SU-DHL-6 (cell line): Measurements from ENCODE around the gene CCDC13.
"Not testable (repeated sequence)": the region's sequence is repeated elsewhere in the genome, so short reads cannot be mapped to it uniquely, and the experiment has no call there.

ENCODE experiments used
- H2AFZ ChIP-seq: fragments of 200-600 bp; sonication (generic); 2 replicates; pipeline ENCODE4 v1.6.1; 2014; ENCODE audit warnings: low read depth, mild to moderate bottlenecking, moderate library complexity, mixed read lengths, antibody characterized with exemption, low read length; ENCODE audit not compliant: severe bottlenecking
- H3F3A ChIP-seq: fragments of 200-600 bp; shearing (Covaris generic); 2 replicates; pipeline ENCODE4 v1.6.0; 2016; ENCODE audit warnings: antibody characterized with exemption, mild to moderate bottlenecking; ENCODE audit not compliant: insufficient read depth
- H3K27ac ChIP-seq: fragments of 200-600 bp; sonication (generic); 2 replicates; pipeline ENCODE4 v1.5.1; 2016; ENCODE audit warnings: low read depth, mild to moderate bottlenecking, low read length, moderate library complexity, mixed read lengths
- H3K27me3 ChIP-seq: fragments of 200-600 bp; sonication (generic), shearing (Covaris generic); 2 replicates; pipeline ENCODE4 v1.6.0; 2014; ENCODE audit warnings: mild to moderate bottlenecking, low read length
- H3K36me3 ChIP-seq: fragments of 200-600 bp; sonication (generic); 2 replicates; pipeline ENCODE4 v1.6.1; 2014; ENCODE audit warnings: mild to moderate bottlenecking, low read length, mixed read lengths
- H3K4me2 ChIP-seq: fragments of 300-600, 200-600 bp; shearing (Covaris generic), sonication (generic); 2 replicates; pipeline ENCODE4 v1.6.0; 2014; ENCODE audit warnings: low read length, low read depth, mild to moderate bottlenecking; ENCODE audit not compliant: poor library complexity, severe bottlenecking
- H3K4me3 ChIP-seq: fragments of 200-600 bp; sonication (generic); 2 replicates; pipeline ENCODE4 v1.5.1; 2014; ENCODE audit warnings: antibody characterized with exemption, low read length, mild to moderate bottlenecking, mixed read lengths; ENCODE audit not compliant: insufficient read depth, poor library complexity, severe bottlenecking
- H3K79me2 ChIP-seq: fragments of 200-600 bp; sonication (generic); 2 replicates; pipeline ENCODE4 v1.6.1; 2014; ENCODE audit warnings: mild to moderate bottlenecking, low read length, moderate library complexity; ENCODE audit not compliant: insufficient read depth
- H3K9ac ChIP-seq: fragments of 200-600 bp; sonication (generic); 2 replicates; pipeline ENCODE4 v1.7.0; 2014; ENCODE audit warnings: mild to moderate bottlenecking, low read length
- H3K9me2 ChIP-seq: fragments of 200-600 bp; sonication (generic); replicated peaks from 2 replicates; pipeline ENCODE4 v1.6.1; 2014; ENCODE audit warnings: low read length; ENCODE audit not compliant: insufficient read depth
- H3K9me3 ChIP-seq: fragments of 200-600 bp; sonication (generic); 2 replicates; pipeline ENCODE4 v1.6.1; 2014; ENCODE audit warnings: low read length, mixed read lengths; ENCODE audit not compliant: insufficient read depth
- H4K20me1 ChIP-seq: fragments of 200-600 bp; sonication (generic); 2 replicates; pipeline ENCODE4 v1.6.1; 2014; ENCODE audit warnings: low read depth, mild to moderate bottlenecking, antibody characterized with exemption, low read length, moderate library complexity, mixed read lengths
- EZH2phosphoT487 ChIP-seq: fragments of 200-600 bp; sonication (generic), shearing (Covaris generic); conservative IDR thresholded peaks from 2 replicates; pipeline ENCODE4 v1.6.1; 2018; ENCODE audit warnings: mild to moderate bottlenecking, antibody characterized with exemption, low read length, moderate library complexity, mixed read lengths
- TF ChIP-seq, protein P1 (sequence below): fragments of 200-600 bp; sonication (generic); IDR thresholded peaks from one replicate; pipeline ENCODE4 v1.5.1; 2017; ENCODE audit warnings: antibody characterized with exemption, mild to moderate bottlenecking, low read length, moderate library complexity; ENCODE audit not compliant: insufficient read depth, poor library complexity, severe bottlenecking

CCDC13 gene

DNA sequence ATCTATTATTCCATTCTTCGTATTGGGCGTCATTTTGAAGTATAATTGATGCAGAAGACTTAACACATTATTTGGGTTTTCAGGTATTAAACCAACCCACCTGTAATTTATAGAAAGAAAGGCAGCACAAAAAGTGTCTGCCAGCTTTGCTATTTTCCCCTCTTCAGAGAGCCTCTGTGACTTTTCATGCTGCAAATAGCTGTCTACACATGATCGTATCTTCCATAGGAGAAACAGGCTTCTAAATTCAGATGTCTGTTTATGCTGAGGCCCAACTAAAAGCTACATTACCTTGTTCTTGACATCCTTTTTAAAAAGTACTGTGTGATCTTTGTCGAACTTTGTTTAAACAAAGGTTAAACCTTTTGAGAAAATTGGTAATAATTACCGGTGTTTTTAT is 41.2 kb upstream of the CCDC13 start:
- H3K79me2 ChIP-seq = no peaks in the 10 kb centered on the region
- H3K27ac ChIP-seq = no peak overlapping the region
- H2AFZ ChIP-seq = no peak overlapping the region
- no peaks in the 10 kb centered on the region for H3K27me3 ChIP-seq
- H3K9me2 ChIP-seq = no peaks in the 10 kb centered on the region
- H3K9ac ChIP-seq = no peak overlapping the region
- TF ChIP-seq EZH2phosphoT487 = no peak
- TF ChIP-seq, protein P1, sequence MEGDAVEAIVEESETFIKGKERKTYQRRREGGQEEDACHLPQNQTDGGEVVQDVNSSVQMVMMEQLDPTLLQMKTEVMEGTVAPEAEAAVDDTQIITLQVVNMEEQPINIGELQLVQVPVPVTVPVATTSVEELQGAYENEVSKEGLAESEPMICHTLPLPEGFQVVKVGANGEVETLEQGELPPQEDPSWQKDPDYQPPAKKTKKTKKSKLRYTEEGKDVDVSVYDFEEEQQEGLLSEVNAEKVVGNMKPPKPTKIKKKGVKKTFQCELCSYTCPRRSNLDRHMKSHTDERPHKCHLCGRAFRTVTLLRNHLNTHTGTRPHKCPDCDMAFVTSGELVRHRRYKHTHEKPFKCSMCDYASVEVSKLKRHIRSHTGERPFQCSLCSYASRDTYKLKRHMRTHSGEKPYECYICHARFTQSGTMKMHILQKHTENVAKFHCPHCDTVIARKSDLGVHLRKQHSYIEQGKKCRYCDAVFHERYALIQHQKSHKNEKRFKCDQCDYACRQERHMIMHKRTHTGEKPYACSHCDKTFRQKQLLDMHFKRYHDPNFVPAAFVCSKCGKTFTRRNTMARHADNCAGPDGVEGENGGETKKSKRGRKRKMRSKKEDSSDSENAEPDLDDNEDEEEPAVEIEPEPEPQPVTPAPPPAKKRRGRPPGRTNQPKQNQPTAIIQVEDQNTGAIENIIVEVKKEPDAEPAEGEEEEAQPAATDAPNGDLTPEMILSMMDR = no peak
- no peak overlapping the region for H3K4me2 ChIP-seq
- no peaks in the 10 kb centered on the region for H3K9me3 ChIP-seq
- no peaks in the 10 kb centered on the region for H4K20me1 ChIP-seq
- no peaks in the 10 kb centered on the region for H3F3A ChIP-seq
- no peaks in the 10 kb centered on the region for H3K36me3 ChIP-seq
- no peak overlapping the region for H3K4me3 ChIP-seq

DNA sequence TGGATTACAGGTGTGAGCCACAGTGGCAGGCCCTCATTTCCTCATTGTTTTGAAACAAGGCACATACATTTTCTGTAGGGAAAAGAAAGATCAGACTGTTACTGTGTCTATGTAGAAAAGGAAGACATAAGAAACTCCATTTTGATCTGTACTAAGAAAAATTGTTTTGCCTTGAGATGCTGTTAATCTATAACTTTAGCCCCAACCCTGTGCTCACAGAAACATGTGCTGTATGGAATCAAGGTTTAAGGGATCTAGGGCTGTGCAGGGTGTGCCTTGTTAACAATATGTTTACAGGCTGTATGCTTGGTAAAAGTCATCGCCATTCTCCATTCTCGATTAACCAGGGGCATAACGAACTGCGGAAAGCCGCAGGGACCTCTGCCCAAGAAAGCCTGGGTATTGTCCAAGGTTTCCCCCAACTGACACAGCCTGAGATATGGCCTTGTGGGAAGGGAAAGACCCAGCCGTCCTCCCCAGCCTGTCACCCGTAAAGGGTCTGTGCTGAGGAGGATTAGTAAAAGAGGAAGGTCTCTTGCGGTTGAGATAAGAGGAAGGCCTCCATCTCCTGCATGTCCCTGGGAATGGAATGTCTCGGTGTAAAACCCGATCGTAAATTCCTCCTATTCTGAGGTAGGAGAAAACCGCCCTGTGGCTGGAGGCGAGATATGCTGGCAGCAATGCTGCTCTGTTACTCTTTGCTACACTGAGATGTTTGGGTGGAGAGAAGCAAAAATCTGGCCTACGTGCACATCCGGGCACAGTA is 38.2 kb upstream of the CCDC13 start:
- H3F3A ChIP-seq, H4K20me1 ChIP-seq, H3K9ac ChIP-seq, H3K27me3 ChIP-seq, H3K9me3 ChIP-seq, H2AFZ ChIP-seq, H3K36me3 ChIP-seq, H3K79me2 ChIP-seq, H3K9me2 ChIP-seq, H3K27ac ChIP-seq, H3K4me2 ChIP-seq, H3K4me3 ChIP-seq: not testable (repeated sequence)

DNA sequence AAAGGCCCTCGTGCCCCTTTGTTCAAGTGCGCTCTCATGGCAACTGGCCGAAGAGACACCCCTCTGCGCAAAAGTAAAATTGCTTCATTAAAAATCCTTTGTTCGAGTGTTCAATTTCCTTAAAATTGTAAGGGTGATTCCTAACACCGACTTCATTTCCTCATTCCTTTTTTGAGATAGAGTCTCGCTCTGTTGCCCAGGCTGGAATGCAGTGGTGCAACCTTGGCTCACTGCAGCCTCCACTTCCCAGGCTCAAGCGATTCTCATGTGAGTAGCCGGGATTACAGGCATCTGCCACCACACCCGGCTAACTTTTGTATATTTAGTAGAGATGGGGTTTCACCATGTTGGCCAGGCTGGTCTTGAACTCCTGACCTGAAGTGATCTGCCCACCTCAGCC is 37.7 kb upstream of the CCDC13 start:
- H3K27ac ChIP-seq, H3K9me3 ChIP-seq, H3K27me3 ChIP-seq, H2AFZ ChIP-seq, H3K9ac ChIP-seq, H3K4me3 ChIP-seq, H3F3A ChIP-seq, H3K79me2 ChIP-seq, H3K4me2 ChIP-seq, H3K9me2 ChIP-seq, H4K20me1 ChIP-seq, H3K36me3 ChIP-seq: not testable (repeated sequence)

DNA sequence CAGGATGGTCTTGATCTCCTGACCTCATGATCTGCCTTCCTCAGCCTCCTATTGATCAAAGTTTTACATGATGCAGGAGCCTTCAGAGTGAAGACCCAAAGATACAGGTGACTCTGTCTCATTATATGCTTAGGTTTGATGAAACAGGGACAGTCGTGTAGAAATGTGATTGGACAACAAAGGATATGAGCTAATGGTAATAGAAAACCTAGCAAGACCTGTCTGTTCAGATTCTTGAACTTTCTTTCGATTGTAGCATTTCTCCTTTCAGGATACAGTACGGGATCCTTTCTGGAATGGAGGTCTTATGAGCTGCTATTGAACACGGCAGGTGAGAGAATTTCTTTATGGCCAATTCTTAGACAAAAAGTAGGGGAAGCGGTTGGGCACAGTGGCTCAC is 36.1 kb upstream of the CCDC13 start, which contains the start of gene ACKR2:
TSS of gene ACKR2 (plus strand) at position 244 of the 400 bp plus-strand sequence. CDS start 55,058 bp downstream, outside the sequence.
- Histone ChIP-seq H3K27me3 (no peaks in the 10 kb centered on the region), H3K9me2 (no peaks in the 10 kb centered on the region), H2AFZ (no peak within 1 kb of the TSS), H3K36me3 (no peaks in the 10 kb centered on the region), H4K20me1 (no peaks in the 10 kb centered on the region), H3K9ac (no peak within 1 kb of the TSS), H3F3A (no peaks in the 10 kb centered on the region), H3K4me2 (no peak within 1 kb of the TSS), H3K79me2 (peaks cover under 1% of the 10 kb centered on the region; the same call in 1 of the 2 replicates), H3K27ac (no peak within 1 kb of the TSS), H3K9me3 (no peaks in the 10 kb centered on the region), H3K4me3 (no peak within 1 kb of the TSS)
- TF ChIP-seq, protein P1 = no peak
- no peak for TF ChIP-seq EZH2phosphoT487
